SH-SY5Y (cell line): Measurements from ENCODE around the gene RPS6KA6.

ENCODE experiments used
- GATA2 ChIP-seq: IDR thresholded peaks from 2 replicates; pipeline ENCODE4 v1.6.1; 2011; ENCODE audit warnings: mild to moderate bottlenecking, low read depth, low read length
- GATA3 ChIP-seq: IDR thresholded peaks from 2 replicates; pipeline ENCODE4 v1.6.1; 2011; ENCODE audit warnings: low read depth, mild to moderate bottlenecking, low read length, moderate library complexity

RPS6KA6 gene

DNA sequence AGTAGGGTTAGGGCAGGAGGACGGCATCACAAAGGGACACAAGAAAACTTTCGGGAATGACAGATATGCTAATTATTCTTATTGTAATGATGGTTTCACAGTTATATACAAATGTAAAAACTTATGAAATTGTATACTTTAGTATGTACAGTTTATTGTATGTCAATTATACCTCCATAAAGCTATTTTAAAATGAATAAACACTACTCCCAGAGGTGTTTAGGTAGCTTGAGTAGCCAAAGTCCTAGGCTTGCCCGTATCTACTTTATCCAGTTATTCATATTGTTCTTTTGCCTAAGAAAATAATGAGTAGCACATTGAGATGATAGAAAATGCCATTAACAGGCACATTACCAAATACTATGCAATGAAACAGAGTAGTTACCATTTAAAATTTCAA, 43.0 kb downstream of the RPS6KA6 start:
- no peak for TF ChIP-seq GATA2
- no peak for TF ChIP-seq GATA3

DNA sequence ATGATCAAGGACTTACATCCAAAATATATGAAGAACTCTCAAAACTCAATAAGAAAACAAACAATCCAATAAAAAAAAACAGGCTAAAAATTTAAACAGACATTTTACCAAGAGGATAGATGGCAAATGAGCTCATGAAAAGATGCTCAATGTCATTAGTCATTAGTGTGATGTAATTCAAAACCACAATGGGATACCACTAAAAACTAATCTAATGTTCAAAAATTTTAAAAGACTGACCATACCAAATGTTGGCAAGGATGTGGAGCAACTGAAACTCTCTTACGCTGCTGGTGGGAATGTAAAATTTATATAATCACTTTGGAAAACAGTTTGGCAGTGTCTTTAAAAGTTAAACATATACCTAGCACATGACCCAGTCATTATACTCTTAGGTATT, 43.7 kb downstream of the RPS6KA6 start:
- TF ChIP-seq GATA2 (no peak), GATA3 (no peak)

DNA sequence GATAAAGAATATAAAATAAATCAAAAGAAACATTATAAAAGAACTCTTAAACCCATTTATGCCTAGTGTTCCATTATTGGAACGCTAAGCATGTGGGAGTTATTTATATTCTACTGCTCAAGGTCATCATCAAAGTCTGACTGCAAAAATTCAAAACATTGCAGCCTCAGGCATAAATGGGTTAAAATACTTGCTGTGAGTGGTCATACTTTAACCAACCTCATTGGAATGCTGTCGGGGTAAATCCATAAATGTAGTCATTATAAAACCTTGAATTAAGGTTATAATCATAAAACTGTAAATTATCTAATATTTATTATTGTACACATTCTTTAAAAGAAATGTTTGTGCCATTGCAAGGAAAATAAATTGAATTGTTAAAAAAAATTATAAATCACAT, 55.0 kb downstream of the RPS6KA6 start:
- TF ChIP-seq GATA3: no peak

DNA sequence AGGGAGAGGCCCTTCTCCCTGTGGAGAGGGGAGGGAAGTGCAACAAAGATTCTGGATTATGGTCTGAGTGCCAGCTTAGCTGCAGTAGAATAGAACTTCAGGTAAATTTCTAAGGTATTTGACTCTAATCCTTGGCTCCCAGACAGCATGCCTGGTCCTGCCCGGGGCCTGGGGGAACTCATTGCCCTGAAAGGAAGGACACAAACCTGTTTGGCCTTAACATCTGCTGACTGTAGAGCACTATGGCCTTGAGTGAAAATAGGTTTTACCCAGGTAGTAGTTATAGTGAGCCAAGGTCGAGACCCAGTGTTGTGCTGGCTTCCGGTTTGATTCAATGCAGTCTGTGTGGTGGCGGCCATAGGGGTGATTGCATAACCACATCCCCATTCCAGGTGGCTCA, 64.4 kb downstream of the RPS6KA6 start:
- TF ChIP-seq GATA2 (no peak), GATA3 (no peak)

DNA sequence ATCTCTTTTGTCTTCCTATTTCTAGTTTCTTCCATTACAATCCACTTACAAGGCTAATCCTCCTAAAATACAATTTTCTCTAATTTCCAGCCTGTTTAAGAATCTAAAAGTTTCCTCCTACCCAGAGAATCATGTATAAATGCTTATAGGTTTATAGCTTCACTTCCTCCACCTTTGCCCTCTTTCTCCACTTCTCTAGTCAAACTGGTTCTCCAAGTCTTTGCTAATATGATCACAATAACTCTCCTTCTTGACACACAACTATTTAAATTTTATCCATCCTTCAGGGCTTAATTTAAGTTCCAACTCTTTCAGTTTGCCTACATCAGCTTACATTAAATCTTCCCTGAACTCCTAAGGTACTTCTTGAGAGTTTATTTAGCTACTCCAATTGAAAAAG, 69.2 kb downstream of the RPS6KA6 start:
- TF ChIP-seq GATA3 (no peak), GATA2 (no peak)

DNA sequence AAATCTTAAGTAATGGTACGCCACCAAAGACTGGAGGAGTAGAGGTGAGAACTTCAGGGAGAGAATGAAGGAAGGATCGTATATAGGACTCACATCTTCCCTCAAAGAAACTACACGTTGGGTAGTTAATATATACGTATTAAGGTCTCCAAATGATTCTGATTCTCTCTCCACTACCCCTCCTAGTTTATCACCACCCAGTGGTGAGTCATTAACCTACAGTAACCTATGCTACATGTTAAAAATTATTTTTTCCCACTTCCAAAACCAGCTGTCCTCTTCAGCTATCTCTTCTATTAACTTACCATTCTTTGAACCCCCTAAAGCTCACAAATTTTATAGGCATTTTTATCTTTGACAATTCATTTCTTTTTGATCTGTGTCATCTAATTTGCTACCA, 69.7 kb downstream of the RPS6KA6 start:
- TF ChIP-seq GATA2 (no peak), GATA3 (no peak)

DNA sequence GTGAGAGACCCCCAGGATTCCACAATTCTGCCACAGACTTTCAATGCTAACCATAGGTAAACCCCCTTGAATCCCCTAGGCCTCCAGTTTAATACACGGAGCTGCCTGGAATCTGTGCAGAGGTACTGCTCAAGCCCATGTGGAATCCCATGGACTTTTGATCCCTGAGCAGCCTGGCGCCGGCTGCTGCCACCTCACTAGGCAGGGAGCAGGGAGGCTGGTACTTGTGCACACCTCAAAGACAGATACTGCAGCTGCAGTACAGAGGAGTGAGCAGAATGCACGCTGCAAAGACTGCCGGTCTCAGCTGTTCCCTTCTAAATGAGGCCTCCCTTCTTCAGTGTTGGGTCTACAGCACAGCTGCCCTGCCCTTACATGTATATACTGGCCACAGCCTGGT, 79.4 kb downstream of the RPS6KA6 start:
- TF ChIP-seq GATA3 (no peak), GATA2 (no peak)

DNA sequence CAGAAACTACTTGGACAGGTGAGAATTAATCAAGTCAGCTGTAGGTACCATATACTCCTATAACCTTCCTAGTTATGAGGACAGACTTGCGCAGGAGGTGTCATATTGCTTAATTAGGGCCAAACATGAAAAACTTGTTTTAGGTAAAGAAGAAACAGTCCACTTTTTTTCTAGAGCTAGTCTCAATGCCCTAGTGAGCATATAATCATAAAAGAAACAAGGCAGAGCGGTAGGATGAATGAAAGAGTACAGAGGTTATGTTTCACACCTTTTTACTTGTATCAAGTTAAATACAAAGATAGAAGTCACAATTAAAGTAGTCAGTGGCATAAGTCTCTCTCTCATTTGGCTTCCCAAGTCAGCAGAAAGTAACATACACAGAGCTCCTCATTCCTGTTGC, 88.9 kb downstream of the RPS6KA6 start:
- no peak for TF ChIP-seq GATA2
- no peak for TF ChIP-seq GATA3

DNA sequence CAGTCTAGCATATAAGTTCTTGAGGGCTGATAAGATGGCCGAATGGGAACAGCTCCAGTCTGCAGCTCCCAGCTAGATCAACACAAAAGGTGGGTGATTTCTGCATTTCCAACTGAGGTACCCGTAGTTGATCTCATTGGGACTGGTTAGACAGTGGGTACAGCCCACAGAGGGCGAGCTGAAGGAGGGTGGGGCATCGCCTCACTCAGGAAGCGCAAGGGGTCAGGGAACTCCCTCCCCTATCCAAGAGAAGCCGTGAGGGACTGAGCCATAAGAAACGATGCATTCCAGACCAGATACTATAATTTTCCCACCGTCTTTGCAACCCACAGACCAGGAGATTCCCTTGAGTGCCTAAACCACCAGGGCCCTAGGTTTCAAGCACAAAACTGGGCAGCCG, 109.0 kb downstream of the RPS6KA6 start:
- TF ChIP-seq GATA3: no peak
- no peak for TF ChIP-seq GATA2

DNA sequence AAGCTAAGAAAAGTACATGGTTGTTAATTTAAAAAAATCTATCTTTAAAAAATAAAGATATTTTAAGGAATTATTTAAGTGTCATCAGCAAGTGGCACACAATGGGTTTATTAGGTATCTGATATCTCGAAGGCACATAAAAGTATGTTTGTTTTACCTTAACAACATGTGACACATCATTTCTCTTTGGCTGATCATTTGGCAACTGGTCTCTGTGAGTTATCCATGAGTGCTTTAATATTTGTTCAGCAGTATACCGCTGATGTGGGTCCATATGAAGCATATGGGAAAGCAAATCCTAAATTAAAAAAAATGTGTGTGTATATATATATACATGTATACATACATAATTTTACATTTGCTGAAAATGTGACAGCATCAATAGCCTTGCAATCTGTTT, 123.2 kb downstream of the RPS6KA6 start:
- TF ChIP-seq GATA2 (no peak), GATA3 (no peak)

DNA sequence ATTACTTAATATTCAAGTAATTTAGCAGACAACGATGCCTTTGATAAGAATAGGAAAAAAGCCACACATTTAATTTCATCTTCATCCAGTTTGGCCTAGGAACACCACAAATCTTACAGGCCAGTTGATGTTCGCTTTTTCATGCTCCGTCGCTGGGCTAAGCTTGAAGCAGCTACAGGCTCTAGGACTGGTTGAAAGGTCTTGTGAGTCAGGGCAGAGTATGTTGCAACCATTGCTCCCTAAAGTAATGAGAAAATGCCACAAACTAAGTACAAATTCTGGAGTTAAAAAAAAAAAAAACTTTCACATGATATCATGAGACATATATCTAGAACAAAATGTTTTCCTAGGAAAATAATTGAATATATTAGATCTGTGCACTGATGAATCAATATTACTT, 123.8 kb downstream of the RPS6KA6 start:
- TF ChIP-seq GATA3 (no peak), GATA2 (no peak)

DNA sequence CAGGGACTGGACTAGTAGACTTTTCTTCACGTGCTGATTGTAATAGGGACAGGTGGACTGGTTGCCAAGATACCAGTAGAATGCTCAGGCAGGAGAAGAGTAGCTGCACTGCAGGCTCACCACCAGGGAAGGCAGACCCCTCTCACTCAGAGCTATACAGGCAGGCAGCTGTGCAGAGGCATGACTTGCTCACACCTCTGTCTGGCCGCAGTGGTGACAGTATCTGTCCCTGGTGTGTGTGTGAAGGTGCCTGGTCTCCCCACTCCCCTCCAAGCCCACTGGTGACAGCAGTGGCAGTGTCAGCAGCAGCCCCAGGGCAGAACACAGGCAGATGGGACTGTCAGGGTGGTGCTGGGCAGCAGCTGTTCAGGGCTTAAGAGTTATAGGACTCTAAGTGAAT, 140.7 kb downstream of the RPS6KA6 start:
- TF ChIP-seq GATA2 (no peak), GATA3 (no peak)

DNA sequence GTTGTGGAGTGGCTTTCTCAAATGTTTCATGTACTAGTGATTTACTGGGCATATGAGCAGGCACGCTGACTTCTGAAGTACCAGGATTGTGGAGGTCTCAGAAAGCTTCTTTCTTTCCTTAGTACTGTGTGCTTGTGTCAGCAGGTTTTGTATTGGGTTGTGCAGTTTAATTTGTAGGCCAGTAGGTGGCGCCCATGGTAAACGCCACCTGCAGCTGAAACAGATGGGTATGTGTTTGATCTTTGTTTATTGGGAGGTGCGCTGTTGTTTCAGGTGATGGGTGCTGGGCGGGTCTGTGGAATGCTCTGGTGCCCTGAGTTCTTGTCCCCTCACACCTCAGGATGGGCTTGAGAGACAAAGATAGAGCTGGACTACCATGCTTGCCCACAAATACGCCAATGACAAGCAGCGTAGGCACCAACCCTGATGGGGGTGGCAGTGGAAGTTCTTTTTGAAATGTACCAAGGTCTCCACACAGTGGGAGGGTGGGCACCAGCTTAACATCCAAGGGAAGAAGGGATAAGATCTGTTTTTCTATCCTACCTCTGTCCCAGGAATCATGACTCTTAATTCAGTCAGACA, 141.5 kb downstream of the RPS6KA6 start:
- TF ChIP-seq GATA3 (no peak), GATA2 (no peak)

DNA sequence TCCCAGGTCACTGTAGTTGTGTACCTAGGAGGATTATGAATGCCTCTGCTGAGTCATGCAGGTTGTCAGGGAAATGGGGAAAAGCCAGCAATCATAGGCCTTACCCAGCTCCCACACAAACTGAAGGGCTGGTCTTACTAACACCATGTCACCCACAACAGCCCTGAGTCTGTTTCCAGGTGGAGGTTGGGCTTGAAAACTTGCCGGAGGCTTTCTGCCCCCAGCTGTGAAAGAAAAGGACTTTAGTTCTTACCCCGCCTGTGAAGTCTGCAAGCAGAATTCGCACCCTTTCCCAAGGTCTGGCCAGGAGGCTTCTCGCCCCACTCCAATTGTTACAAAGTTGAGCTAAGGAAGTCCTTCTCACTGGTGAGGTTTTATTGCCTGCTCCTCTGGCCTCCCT, 143.9 kb downstream of the RPS6KA6 start:
- TF ChIP-seq GATA2: no peak
- TF ChIP-seq GATA3: no peak
